Left hindlimb (tissue), 1 donor: ENCODE data around the gene RNF128.
"Not testable (repeated sequence)": the region's sequence is repeated elsewhere in the genome, so short reads cannot be mapped to it uniquely, and the experiment has no call there.

Experiments
- DNase-seq: peaks from one replicate; pipeline ENCODE4 v3.0.0-alpha.2; 2018

Gene RNF128

GRCh38 chrX:106751407-106751806, 24.9 kb downstream of the RNF128 start:
- no peak for DNase-seq

DNA sequence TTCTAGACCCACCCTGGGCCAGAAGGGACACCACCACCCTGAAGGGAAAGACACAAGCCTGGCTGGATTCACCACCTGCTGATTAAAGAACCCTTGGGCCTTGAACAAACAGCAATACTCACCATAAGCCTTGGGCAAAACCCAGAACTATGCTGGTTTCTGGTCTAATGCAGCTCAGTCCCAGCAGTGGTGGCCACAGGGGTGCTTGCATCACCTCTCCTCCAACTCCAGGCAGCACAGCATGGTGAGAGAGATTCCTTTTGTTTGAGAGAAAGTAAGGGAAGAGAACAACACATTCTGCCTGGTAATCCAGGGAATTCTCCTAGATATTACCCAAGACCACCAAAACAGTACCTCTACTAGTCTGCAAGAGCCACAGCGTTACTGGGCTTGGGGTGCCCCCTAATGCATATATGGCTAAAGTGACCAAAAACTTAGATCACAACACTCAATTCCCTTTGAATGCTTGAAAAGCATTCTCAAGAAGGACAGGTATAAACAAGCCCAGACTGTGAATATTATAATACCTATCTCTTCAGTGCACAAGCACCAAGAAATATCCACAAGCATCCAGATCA, 25.7 kb downstream of the RNF128 start:
- DNase-seq, result no peak

GRCh38 chrX:106769288-106769687, 42.8 kb downstream of the RNF128 start:
- not testable (repeated sequence) for DNase-seq

DNA sequence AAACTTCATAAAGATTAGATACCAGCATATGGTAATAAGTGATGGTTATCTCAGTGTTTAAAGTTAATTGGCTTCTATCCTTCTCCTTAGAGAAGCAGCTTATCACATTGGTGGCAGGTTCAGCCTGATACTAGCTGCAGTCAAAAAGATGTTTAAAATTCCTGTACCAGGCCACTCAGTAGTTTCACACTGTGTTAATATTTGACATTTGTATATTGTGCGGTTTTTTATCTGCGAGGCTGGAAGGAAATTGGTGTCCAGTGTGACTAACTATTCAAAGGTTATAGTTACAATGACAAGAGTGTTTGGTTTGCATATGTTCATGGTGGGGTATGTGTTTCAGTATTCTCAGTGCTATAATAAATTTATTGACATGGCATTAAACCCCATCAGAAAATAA, 48.5 kb downstream of the RNF128 start:
- DNase-seq, result no peak

GRCh38 chrX:106780264-106780663, 53.8 kb downstream of the RNF128 start:
- DNase-seq, result no peak

DNA sequence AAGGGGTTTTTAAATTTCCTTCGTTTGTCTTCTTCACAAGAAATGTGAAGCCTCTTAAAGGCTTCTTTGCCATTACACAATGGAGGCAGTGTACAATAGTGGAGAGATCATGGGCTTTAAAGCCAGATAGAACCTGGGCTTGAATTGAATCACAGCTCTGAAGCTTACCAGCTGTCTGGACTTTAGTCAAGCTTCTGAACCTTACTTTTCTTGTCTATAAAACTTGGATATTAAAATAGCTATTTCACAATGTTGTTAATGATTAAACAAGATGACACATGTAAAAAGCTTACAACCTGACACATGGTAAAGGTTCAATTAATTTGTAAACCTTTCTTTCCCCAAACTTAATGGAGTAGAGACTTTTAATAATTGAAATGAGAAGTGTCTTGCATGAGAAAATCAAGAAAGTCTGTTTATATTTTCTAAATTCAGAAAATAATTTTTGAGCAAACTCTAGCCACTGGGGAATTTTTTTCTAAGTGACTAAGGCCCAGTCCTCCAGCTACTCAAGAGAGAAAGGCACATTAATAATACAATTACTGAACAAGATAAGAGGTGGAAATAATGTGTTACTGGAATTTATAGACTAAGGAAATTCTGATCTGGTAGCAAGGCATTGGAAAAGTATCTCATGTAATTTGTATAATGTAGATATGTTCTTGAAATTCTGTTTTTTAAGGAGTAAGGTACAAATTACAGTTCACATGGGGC, 54.3 kb downstream of the RNF128 start:
- DNase-seq, result no peak

- DNase-seq, result no peak
Measured at GRCh38 chrX:106783716-106784115, 57.2 kb downstream of the RNF128 start.

GRCh38 chrX:106791495-106791894, 65.0 kb downstream of the RNF128 start:
- no peak for DNase-seq

DNA sequence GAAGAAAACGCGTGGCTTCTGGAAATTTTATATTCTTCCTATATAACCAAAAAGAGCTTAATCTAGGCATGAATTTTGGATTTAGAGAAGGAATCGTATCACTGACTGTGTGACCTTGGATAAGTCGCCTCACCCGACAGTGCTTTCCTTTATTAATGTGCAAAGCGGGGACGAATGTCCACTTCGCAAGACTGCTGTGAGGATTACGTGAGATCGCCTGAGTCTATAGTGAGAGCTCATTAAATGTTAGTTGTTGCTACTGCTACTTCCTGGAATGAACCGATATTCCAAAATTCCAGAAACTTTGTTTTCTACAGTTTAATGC, 75.5 kb downstream of the RNF128 start:
- DNase-seq, result no peak

DNA sequence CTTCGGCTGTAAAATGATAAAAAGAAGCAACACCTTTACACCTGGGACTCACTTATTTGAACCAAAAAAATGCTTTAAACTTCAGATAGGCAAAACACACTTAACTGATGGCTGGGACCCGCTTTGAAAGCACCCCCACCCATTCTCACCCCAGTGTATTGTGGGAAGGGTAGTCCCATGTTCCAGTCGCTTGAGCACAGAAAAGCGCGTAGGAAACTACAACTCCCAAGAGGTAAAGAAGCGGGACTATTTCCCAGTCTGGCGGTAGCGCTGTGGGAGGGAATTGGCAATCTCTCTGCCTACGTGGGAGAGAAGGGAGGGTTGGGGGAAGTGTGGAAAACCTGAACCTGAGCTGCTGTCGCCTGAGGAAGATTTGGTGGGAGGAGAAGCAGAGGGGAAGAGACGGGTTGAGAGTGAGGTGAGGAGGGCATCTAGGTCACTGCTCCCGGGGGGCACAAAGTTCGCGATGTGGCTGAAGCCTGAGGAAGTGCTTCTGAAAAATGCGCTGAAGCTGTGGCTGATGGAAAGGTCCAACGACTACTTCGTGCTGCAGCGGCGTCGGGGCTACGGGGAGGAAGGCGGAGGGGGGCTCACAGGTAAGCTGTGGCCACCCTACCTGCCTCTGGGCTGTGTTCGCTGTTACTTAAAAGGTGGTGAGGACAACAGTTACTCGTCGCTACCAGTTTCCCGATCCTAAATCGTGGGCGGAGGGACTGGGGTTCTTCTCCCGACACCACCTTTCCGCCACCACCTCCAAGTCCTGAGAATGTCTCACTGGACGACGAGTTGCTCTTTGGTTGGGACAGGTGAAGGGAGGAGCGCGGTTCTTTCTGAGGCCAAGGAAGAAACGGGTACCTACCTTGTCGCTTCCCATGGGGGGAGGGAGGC, 76.1 kb downstream of the RNF128 start, which contains the start of gene TBC1D8B:
TBC1D8B (plus strand) TSS at position 286 of the 888 bp plus-strand sequence; CDS start at position 467, 181 bp downstream.
- DNase-seq, result peak; percentile 90

DNA sequence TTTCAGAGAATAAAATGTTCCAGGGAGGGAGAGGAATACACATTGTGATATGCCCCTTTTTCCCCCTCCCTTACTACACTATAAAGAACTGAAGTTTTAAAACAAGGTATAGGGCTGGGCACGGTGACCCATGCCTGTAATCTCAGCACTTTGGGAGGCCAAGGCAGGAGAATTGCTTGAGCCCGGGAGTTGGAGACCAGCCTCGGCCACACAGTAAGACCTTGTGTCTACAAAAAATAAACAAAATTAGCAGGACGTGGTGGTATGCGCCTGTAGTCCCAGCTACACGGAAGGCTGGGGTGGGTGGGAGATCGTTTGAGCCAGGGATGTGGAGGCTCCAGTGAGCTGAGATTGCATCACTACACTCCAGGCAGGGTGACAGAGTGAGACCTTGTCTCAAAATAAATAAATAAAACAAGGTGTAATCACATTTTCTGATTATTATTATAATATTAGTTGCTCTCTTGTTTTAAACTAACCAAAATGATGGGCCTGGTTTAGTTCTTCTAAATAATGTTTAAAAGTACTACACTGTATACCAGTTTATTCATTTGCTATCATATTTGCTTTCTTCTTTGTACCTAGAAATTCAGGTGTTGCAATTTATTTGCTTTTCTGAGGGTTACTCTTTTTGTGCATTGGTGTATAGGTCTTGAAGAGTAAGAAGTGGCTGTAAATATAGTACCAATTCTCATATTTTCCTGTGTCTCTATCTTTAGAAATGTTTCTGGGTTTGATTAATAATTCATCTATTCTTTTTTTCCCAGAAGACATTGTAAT, 84.8 kb downstream of the RNF128 start:
- no peak for DNase-seq

- DNase-seq, result not testable (repeated sequence)
Measured at GRCh38 chrX:106812930-106813329, 86.4 kb downstream of the RNF128 start.

- DNase-seq, result not testable (repeated sequence)
Measured at GRCh38 chrX:106814093-106814492, 87.6 kb downstream of the RNF128 start.
